Neural progenitor cell (in vitro differentiated cells): ENCODE data around the gene SMURF1.

ENCODE experiments used
- CTCF ChIP-seq: fragments of 200-600 bp; sonication (generic); IDR thresholded peaks from 2 replicates; pipeline ENCODE4 v1.5.1; 2017; ENCODE audit warnings: antibody characterized with exemption, mild to moderate bottlenecking
- EZH2 ChIP-seq: fragments of 200-600 bp; sonication (generic); IDR thresholded peaks from 2 replicates; pipeline ENCODE4 v1.6.1; 2017; ENCODE audit warnings: antibody characterized with exemption, mild to moderate bottlenecking, moderate library complexity
- EZH2phosphoT487 ChIP-seq: fragments of 200-600 bp; sonication (generic); IDR thresholded peaks from 2 replicates; pipeline ENCODE4 v1.6.1; 2017; ENCODE audit warnings: antibody characterized with exemption

DNA sequence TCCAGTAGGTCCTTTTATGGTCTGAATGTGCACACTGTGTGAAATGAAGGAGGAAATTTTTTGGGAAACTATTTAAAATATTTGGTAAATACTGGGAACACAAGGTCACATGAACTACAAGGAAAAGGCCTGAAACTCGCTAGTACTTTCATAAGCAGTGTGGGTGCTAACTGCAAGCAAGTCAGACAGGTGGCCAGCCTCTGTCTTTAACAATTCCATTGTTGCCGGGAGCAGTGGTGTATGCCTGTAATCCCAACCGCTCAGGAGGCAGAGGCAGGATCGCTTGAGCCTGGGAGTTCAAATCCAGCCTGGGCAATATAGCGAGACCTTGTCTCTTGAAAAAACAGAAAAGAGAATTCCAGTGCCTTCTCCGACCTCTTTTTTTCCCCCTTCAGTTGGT, 37.5 kb downstream of the SMURF1 start:
- TF ChIP-seq CTCF (no peak), EZH2 (no peak), EZH2phosphoT487 (no peak)
